Fibroblast of lung (primary cell): ENCODE results near the gene SPACDR. TPM values are rescaled to one million over a fixed set of nuclear protein-coding genes. Genes with fewer than 3 reads are reported as not detected.
A peak's percentile ranks its signal among the peaks of the same experiment; 100 is the strongest.

Experiments used
- DNase-seq, 2 donors: peaks; one replicate each; pipeline versions ENCODE4 v3.0.0 to v3.0.0-alpha.2; 2010; ENCODE audit warnings: low read depth in 2 of 2
- H2AFZ ChIP-seq: 2 replicates; pipeline ENCODE4 v1.5.1; 2012; ENCODE audit warnings: low read length, control low read depth, inconsistent platforms
- H3K27ac ChIP-seq: 2 replicates; pipeline ENCODE4 v1.5.1; 2011; ENCODE audit warnings: low read length, control low read depth; ENCODE audit not compliant: insufficient read depth
- H3K27me3 ChIP-seq: 2 replicates; pipeline ENCODE4 v1.5.1; 2011; ENCODE audit warnings: mild to moderate bottlenecking, low read length; ENCODE audit not compliant: control insufficient read depth, insufficient read depth
- H3K36me3 ChIP-seq: 2 replicates; pipeline ENCODE4 v1.5.1; 2011; ENCODE audit warnings: low read length; ENCODE audit not compliant: control insufficient read depth, insufficient read depth
- H3K4me1 ChIP-seq: 2 replicates; pipeline ENCODE4 v1.5.1; 2011; ENCODE audit warnings: low read length; ENCODE audit not compliant: control insufficient read depth, insufficient read depth; ENCODE audit errors: extremely low read depth
- H3K4me2 ChIP-seq: 2 replicates; pipeline ENCODE4 v1.5.1; 2011; ENCODE audit warnings: low read length, control low read depth; ENCODE audit not compliant: insufficient read depth; ENCODE audit errors: extremely low read depth
- H3K4me3 ChIP-seq, 4 experiments: fragments of 200-600 bp in 1 of 4; sonication (generic) in 1 of 4; replicated peaks in 1 of 4; 2 replicates each; pipeline ENCODE4 v1.5.1; 2011 to 2016; ENCODE audit warnings: low read length in 4 of 4, low read depth in 3 of 4, mild to moderate bottlenecking in 3 of 4, control low read depth in 2 of 4, inconsistent platforms in 1 of 4, mixed read lengths in 1 of 4; ENCODE audit not compliant: insufficient read depth in 1 of 4; ENCODE audit errors: control extremely low read depth in 1 of 4
- H3K79me2 ChIP-seq: 2 replicates; pipeline ENCODE4 v1.5.1; 2012; ENCODE audit warnings: mild to moderate bottlenecking, low read length, inconsistent platforms; ENCODE audit not compliant: control insufficient read depth, insufficient read depth
- H3K9ac ChIP-seq: 2 replicates; pipeline ENCODE4 v1.5.1; 2011; ENCODE audit warnings: mild to moderate bottlenecking, low read length, control low read depth; ENCODE audit not compliant: insufficient read depth
- H3K9me3 ChIP-seq: 2 replicates; pipeline ENCODE4 v1.5.1; 2012; ENCODE audit warnings: low read depth, low read length; ENCODE audit not compliant: control insufficient read depth, insufficient read depth
- H4K20me1 ChIP-seq: 2 replicates; pipeline ENCODE4 v1.5.1; 2011; ENCODE audit warnings: low read length; ENCODE audit not compliant: control insufficient read depth, insufficient read depth; ENCODE audit errors: extremely low read depth
- EZH2 ChIP-seq: IDR thresholded peaks from 2 replicates; pipeline ENCODE4 v1.5.1; 2012; ENCODE audit warnings: low read length, control low read depth, mild to moderate bottlenecking; ENCODE audit errors: missing control alignments
- polyA plus RNA-seq, 2 donors: library from polyadenylated mRNA; depleted of rRNA in 1 of 2; stranded (reverse) in 1 of 2; unstranded in 1 of 2; fragments of >200 nt; gene quantifications; 2 replicates each; pipeline ENCODE4 v1.2.1, GENCODE V29; 2011 to 2012; ENCODE audit warnings: missing spikeins in 1 of 2
- total RNA-seq: library from RNA; depleted of rRNA; stranded (reverse); fragments of >200 nt; gene quantifications from 2 replicates; pipeline ENCODE4 v1.2.1, GENCODE V29; 2014
- TF ChIP-seq, protein P1 (sequence below), 2 donors: IDR thresholded peaks in 1 of 2; conservative IDR thresholded peaks in 1 of 2; 1 replicate in 1 of 2; 2 replicates in 1 of 2; pipeline ENCODE4 v1.5.1; 2011 to 2012; ENCODE audit warnings: low read length in 2 of 2, control low read depth in 1 of 2, inconsistent platforms in 1 of 2, low read depth in 1 of 2, mild to moderate bottlenecking in 1 of 2

The SPACDR gene
- total and polyA plus RNA-seq, 2 donors (not counting 1 experiment from before 2014, with no cell fraction given) = 0.25 to 0.50 TPM

- TF ChIP-seq EZH2 = no peak
- TF ChIP-seq, protein P1, sequence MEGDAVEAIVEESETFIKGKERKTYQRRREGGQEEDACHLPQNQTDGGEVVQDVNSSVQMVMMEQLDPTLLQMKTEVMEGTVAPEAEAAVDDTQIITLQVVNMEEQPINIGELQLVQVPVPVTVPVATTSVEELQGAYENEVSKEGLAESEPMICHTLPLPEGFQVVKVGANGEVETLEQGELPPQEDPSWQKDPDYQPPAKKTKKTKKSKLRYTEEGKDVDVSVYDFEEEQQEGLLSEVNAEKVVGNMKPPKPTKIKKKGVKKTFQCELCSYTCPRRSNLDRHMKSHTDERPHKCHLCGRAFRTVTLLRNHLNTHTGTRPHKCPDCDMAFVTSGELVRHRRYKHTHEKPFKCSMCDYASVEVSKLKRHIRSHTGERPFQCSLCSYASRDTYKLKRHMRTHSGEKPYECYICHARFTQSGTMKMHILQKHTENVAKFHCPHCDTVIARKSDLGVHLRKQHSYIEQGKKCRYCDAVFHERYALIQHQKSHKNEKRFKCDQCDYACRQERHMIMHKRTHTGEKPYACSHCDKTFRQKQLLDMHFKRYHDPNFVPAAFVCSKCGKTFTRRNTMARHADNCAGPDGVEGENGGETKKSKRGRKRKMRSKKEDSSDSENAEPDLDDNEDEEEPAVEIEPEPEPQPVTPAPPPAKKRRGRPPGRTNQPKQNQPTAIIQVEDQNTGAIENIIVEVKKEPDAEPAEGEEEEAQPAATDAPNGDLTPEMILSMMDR (conservative IDR thresholded peaks at IDR 0.05 in 1 of 2, IDR thresholded peaks at IDR 0.05 in 1 of 2; ENCODE audit: low read depth in 1 of 2, low read length in 2 of 2) = no peak
- no peaks in the 10 kb centered on the region for H3K9me3 ChIP-seq
- H4K20me1 ChIP-seq = peaks cover 2% of the 10 kb centered on the region
- no peak for DNase-seq
- no peak overlapping the region for H3K4me3 ChIP-seq
- H3K4me1 ChIP-seq = no peaks in the 10 kb centered on the region
- no peak overlapping the region for H2AFZ ChIP-seq
- no peaks in the 10 kb centered on the region for H3K27me3 ChIP-seq
- no peak overlapping the region for H3K4me2 ChIP-seq
- H3K79me2 ChIP-seq = no peaks in the 10 kb centered on the region
- no peaks in the 10 kb centered on the region for H3K36me3 ChIP-seq
- no peak overlapping the region for H3K27ac ChIP-seq
- H3K9ac ChIP-seq = no peak overlapping the region
Measured at GRCh38 chr7:100419660-100420226, 44.3 kb downstream of the SPACDR start.

DNA sequence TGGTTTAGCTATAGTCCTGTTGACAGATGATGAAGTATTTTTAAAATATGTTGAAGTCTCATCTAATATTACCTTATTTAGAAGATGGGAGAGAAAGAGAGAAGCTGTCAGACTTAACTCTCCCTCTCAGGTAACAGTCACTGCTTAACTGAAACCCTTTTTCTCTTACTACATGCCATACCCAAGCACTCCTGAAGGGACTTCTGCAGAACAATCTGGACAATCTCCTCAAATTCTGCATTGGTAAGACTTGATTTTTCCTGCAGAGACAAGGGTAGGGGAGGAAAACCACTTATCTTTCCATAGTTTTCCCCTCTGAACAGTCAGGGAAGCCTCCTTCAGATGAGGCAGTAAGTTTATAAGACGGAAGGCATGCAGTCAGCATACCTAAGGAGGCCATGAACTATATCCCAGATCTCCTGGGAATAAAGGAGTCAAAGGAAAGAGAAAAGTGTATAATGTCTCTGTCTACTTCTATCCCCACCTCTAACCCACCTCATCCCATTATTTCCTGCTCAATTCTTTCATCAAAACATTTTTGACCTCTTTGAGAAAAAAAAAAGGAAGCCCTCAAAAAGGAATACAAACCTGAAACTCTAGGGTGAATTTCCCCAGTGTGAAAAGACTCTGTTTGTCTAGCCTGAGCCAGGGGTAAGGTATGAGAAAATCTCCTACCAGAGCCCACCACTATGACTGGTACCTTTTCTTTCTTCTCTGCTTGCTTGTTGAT, 45.0 kb downstream of the SPACDR start:
- no peak overlapping the region for H3K9ac ChIP-seq
- DNase-seq = peak in 1 of 2 donors; percentile 12
- H3K4me1 ChIP-seq = no peaks in the 10 kb centered on the region
- H3K9me3 ChIP-seq = no peaks in the 10 kb centered on the region
- H3K27ac ChIP-seq = no peak overlapping the region
- no peak for TF ChIP-seq EZH2
- TF ChIP-seq, protein P1 (conservative IDR thresholded peaks at IDR 0.05 in 1 of 2, IDR thresholded peaks at IDR 0.05 in 1 of 2; ENCODE audit: low read depth in 1 of 2, low read length in 2 of 2) = peak in 1 of 2 donors; percentile 2
- no peaks in the 10 kb centered on the region for H3K27me3 ChIP-seq
- H2AFZ ChIP-seq = no peak overlapping the region
- no peak overlapping the region for H3K4me3 ChIP-seq
- H3K79me2 ChIP-seq = no peaks in the 10 kb centered on the region
- no peaks in the 10 kb centered on the region for H3K36me3 ChIP-seq
- H4K20me1 ChIP-seq = peaks cover 2% of the 10 kb centered on the region
- H3K4me2 ChIP-seq = no peak overlapping the region

DNA sequence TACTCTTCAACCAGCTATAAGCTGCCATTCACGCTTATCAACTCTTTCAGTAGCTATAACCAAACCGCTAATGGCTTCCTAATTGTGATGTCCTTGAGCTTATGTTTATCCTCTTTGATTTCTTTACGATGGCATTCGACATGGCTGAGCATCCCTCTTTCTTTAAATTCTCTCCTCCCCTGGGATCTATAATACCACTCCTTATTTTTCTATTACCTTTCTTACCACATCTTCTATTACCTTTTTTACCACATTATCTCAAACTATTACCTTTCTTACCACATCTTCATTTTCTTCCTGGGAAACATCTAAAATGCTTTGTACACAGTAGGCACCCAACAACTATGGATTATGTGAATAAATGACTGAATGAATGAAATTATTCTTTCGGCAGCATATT, 48.6 kb downstream of the SPACDR start:
- H3K4me2 ChIP-seq = no peak overlapping the region
- no peak overlapping the region for H2AFZ ChIP-seq
- H3K27ac ChIP-seq = no peak overlapping the region
- DNase-seq = no peak
- H3K36me3 ChIP-seq = no peaks in the 10 kb centered on the region
- H3K4me1 ChIP-seq = no peaks in the 10 kb centered on the region
- no peak overlapping the region for H3K4me3 ChIP-seq
- H4K20me1 ChIP-seq = peaks cover 2% of the 10 kb centered on the region
- no peak for TF ChIP-seq EZH2
- TF ChIP-seq, protein P1 (conservative IDR thresholded peaks at IDR 0.05 in 1 of 2, IDR thresholded peaks at IDR 0.05 in 1 of 2; ENCODE audit: low read depth in 1 of 2, low read length in 2 of 2) = no peak
- peaks cover 8% of the 10 kb centered on the region for H3K27me3 ChIP-seq
- no peaks in the 10 kb centered on the region for H3K79me2 ChIP-seq
- no peaks in the 10 kb centered on the region for H3K9me3 ChIP-seq
- no peak overlapping the region for H3K9ac ChIP-seq
